ENCODE data around the gene KRTAP10-4. TPM values are rescaled to one million over a fixed set of nuclear protein-coding genes. Genes with fewer than 3 reads are reported as not detected.

KRTAP10-4 gene
- total RNA-seq, 1 experiment from 2014 or later: not detected

DNA sequence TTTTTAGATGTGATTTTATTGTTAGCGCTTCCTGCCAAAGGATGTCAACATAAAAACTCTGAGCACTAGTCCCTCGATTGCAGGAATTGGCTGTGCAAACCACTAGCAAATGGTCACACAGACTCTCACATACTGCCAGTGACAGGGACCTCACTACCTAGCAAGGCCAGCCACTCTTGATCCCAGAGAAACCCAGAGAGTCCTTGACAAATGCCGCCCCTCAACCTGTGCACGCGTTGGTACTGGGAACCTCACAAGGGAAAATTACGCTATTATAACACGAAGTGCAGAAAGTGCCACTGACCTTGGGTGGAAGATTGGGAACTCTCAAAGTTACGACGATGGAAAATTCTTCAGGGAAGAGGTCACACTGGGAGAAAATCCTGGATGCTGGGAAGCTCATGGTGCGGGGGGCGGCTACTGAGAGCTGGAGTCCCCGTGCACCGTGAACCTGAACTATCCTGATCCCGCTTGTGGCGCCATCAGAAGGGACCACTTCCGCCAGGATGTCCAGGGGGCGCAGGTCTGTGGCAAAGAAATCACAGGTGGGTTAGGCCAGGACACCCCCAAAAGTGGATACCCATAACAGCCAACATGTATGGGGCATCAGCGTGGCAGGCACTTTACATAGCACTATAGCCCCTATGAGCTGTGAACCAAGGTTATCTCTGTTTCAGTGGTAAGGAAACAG lies 5.9 kb upstream of the KRTAP10-4 start:
- Histone ChIP-seq H4K20me1 (ENCODE audit: insufficient read depth) (no peaks in the 10 kb centered on the region), H3K9me3 (ENCODE audit: control insufficient read depth in 1 of 2, insufficient read depth in 1 of 2, low read depth in 1 of 2, low read length in 2 of 2) (no peaks in the 10 kb centered on the region), H3K27me3 (ENCODE audit: insufficient read depth, low read length) (peaks cover 6% of the 10 kb centered on the region), H2AFZ (ENCODE audit: low read depth, low read length, poor library complexity, severe bottlenecking) (no peak overlapping the region), H3K36me3 (ENCODE audit: control insufficient read depth in 1 of 2, insufficient read depth in 2 of 2, low read length in 2 of 2) (no peaks in the 10 kb centered on the region), H3K4me3 (replicated peaks in 1 of 2; ENCODE audit: low read depth in 1 of 2, low read length in 2 of 2) (no peak overlapping the region), H3K9ac (ENCODE audit: low read length) (no peak overlapping the region), H3K27ac (ENCODE audit: low read depth, low read length) (no peak overlapping the region), H3K4me1 (ENCODE audit: control insufficient read depth in 1 of 2, insufficient read depth in 2 of 2, low read length in 2 of 2) (no peaks in the 10 kb centered on the region), H3K4me2 (ENCODE audit: low read length) (no peak overlapping the region), H3K79me2 (ENCODE audit: insufficient read depth, low read length) (no peaks in the 10 kb centered on the region), H3K9me2 (ENCODE audit: insufficient read depth) (no peaks in the 10 kb centered on the region)
- DNase-seq (ENCODE audit: low read depth, low spot score) (no peak), ATAC-seq (no peak)
- CTCF ChIA-PET: no interaction called here
- intact Hi-C loops (cut with micrococcal nuclease): loop anchor here (10.0 kb wide), 1 partner anchor 107 kb away; no protein-coding TSS in a partner anchor
- TF ChIP-seq JUND (IDR thresholded peaks at IDR 0.05) (no peak), POLR2AphosphoS5 (IDR thresholded peaks at IDR 0.05; ENCODE audit: low read depth, low read length) (no peak), CBX3 (IDR thresholded peaks at IDR 0.05; ENCODE audit: low read depth) (no peak), SRF (IDR thresholded peaks at IDR 0.05; ENCODE audit: low read depth) (no peak), POLR2A (IDR thresholded peaks at IDR 0.05; ENCODE audit: borderline replicate concordance, extremely low read depth, insufficient read depth, insufficient read length) (no peak), ZNF274 (IDR thresholded peaks at IDR 0.05; ENCODE audit: low read depth, low read length) (no peak), RAD21 (IDR thresholded peaks at IDR 0.05; ENCODE audit: low read depth) (no peak), SIN3A (IDR thresholded peaks at IDR 0.05; ENCODE audit: low read depth) (no peak), EZH2 (IDR thresholded peaks at IDR 0.05) (no peak), YY1 (IDR thresholded peaks at IDR 0.05; ENCODE audit: extremely low read depth, insufficient replicate concordance, low read depth, low read length) (no peak), ZFX (IDR thresholded peaks at IDR 0.05) (no peak)
- TF ChIP-seq, protein P1, sequence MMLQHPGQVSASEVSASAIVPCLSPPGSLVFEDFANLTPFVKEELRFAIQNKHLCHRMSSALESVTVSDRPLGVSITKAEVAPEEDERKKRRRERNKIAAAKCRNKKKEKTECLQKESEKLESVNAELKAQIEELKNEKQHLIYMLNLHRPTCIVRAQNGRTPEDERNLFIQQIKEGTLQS (IDR thresholded peaks at IDR 0.05): no peak
- TF ChIP-seq, protein P2, sequence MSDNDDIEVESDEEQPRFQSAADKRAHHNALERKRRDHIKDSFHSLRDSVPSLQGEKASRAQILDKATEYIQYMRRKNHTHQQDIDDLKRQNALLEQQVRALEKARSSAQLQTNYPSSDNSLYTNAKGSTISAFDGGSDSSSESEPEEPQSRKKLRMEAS (IDR thresholded peaks at IDR 0.05): no peak
- POLR2A ChIA-PET: no interaction called here
- no TSS peak for BruUV-seq (replicated peaks)
- RAD21 ChIA-PET (ENCODE audit: low non-redundant PET in 1 of 2, low total read pairs in 2 of 2, uncharacterized antibody in 2 of 2, unreplicated experiment in 2 of 2): no interaction called here
